GM12801 (cell line): ENCODE measurements around the gene PPP1R12C.

Experiments used
- TF ChIP-seq, protein P1 (sequence below): IDR thresholded peaks from one replicate; pipeline ENCODE4 v1.5.1; 2011; ENCODE audit warnings: control low read depth; ENCODE audit not compliant: insufficient read length; ENCODE audit errors: extremely low read depth

Gene PPP1R12C

DNA sequence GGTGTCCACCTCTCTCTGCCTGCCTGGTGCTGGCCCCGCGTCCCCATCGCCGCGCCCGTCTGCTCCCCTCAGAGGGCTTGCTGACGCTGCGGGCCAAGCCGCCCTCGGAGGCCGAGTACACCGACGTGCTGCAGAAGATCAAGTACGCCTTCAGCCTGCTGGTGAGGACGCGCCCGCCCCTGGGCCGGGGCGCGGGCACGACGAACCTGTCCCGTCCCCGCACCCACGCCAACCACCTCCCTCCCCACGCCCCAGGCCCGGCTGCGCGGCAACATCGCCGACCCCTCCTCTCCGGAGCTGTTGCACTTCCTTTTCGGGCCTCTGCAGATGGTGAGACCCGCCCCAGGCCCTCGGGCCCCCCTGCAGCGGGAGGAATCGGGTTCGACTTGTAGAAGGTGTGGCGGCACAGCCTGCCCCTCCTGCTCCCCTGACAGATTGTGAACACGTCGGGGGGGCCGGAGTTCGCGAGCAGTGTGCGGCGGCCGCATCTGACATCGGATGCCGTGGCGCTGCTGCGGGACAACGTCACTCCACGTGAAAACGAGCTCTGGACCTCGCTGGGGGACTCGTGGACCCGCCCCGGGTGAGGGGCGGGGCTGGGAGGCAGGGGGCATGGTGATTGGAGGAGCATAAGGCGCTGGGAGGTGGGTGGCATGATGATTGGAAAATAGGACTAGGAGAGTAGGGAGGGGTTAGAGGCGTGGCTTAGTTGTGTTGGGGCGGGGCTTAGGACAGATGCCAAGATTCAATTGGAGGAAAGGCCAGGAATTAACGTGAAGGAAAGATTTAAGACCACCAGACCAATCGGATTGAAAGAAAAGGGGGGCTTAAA, 35.2 kb downstream of the PPP1R12C start:
- TF ChIP-seq, protein P1, sequence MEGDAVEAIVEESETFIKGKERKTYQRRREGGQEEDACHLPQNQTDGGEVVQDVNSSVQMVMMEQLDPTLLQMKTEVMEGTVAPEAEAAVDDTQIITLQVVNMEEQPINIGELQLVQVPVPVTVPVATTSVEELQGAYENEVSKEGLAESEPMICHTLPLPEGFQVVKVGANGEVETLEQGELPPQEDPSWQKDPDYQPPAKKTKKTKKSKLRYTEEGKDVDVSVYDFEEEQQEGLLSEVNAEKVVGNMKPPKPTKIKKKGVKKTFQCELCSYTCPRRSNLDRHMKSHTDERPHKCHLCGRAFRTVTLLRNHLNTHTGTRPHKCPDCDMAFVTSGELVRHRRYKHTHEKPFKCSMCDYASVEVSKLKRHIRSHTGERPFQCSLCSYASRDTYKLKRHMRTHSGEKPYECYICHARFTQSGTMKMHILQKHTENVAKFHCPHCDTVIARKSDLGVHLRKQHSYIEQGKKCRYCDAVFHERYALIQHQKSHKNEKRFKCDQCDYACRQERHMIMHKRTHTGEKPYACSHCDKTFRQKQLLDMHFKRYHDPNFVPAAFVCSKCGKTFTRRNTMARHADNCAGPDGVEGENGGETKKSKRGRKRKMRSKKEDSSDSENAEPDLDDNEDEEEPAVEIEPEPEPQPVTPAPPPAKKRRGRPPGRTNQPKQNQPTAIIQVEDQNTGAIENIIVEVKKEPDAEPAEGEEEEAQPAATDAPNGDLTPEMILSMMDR, result no peak

DNA sequence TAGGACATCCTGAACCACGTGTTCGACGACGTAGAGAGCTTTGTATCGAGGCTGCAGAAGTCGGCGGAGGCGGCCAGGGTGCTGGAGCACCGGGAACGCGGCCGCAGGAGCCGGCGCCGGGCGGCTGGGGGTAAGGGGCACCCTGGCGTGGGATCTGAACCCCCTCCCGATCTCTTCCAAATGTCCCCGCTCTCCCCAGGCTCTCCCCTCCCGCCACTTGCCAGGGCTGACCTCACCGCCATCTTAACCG, 35.7 kb downstream of the PPP1R12C start:
- TF ChIP-seq, protein P1, result no peak

DNA sequence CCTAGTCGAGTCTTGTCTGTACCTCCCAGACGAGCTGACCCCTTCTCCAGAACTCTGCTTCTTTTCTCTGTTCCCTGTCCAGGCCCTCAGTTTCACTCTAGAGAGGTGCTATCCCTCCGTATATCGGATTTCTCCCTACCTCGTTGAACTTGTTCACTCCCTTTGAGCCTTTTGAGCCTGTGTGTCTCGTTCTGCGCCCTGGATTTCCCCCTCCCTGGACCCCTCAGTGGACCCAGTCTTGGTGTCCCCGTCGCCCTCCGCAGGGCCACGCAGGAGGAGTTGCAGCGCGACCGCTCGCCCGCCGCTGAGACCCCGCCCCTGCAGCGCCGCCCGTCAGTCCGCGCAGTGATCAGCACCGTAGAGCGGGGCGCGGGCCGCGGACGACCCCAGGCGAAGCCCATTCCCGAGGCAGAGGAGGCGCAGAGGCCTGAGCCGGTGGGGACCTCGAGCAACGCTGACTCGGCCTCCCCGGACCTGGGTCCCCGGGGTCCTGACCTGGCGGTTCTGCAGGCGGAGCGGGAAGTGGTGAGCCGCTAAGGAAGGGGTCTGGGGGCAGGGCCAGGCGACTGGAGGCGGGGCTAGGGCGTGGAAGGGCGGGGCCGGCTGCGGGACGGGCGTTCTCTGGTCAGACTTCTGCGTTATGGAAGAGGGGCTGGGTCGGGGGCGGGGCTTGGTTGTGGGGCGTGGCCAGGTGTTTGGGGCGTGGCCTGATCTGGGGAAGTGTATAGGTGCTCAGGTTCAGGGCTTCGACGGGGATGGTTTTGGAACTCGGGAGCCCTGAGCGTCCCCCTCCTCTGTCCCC, 36.3 kb downstream of the PPP1R12C start:
- TF ChIP-seq, protein P1, result no peak

DNA sequence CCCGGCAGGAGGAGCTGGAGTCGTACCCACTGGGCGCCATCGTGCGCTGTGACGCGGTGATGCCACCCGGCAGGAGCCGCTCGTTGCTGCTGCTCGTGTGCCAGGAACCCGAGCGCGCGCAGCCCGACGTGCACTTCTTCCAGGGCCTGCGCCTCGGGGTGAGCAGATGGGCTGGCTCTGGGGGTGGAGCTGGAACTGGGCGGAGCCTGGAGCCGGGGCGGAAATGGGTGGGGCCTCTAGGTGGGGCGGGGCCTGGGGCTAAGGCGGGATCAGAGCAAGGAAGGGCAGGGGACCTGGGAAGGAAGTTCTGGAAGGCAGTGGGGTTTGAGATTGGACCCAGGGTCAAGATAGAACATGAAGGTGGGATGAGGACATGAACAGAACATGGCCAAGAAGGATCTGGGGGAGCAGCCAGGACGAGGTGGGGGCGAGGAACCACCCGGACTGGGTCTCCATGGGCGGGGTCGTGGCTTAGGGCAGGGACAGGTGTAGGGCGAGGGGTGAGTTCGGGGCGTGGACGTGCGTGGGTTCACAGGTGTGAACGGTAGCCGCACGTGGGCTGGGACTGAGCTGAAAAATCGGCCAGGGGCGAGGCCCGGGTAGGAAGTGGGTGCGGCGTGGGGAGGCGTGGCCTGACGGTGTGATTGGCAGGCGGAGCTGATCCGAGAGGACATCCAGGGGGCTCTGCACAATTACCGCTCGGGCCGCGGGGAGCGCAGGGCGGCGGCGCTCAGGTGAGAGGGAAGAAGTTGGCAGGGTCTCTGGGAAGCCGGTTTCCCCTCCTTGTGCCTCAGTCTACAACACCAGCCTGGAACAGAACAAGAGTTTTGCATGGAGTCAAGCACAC, 37.1 kb downstream of the PPP1R12C start:
- TF ChIP-seq, protein P1, result no peak

DNA sequence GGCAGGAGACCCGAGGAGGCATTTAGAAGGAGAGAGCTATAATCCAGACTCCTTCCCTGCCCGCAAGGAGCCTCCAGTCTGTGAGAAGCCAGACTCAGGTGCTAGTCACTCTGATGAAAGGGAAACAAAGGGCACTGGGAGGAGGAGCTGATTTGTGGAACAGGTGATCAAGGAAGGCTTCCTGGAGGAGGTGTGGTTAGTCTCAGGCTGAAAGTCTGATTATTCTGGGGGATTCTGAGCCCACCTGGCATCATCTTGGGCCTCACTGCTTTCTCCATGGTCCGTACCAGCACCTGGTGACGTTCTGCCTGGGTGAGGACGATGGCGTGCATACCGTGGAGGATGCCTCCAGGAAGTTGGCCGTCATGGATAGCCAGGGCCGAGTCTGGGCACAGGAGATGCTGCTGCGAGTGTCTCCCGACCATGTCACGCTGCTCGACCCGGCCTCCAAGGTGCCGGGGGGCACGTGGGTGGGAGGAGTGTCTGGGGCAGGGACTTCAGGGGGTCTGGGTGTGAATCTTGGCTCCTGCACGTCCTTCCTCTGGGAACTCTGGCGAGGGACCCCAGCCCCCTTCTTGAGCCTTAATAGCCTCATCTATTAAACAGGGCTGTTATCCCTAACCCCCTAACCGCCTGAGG, 37.9 kb downstream of the PPP1R12C start:
- TF ChIP-seq, protein P1, result no peak

DNA sequence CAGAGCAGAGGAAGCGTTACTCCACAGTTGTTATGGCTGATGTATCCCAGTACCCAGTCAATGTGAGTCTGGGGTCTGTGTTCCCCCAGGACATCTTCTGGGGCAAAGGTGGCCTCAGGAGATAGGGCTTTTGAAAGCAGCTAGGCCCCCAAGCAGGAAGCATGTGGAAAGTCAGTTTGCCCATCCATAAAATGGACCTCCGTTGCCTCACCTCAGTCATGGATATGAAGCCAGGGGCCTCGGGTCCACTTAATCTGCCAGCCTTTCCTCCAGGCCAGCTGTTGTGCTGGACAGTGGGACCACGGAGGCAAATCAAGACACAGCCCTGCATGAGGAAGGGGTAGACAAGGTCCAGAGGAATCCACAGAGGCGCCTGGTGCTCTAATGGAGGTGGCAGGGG, 38.4 kb downstream of the PPP1R12C start:
- TF ChIP-seq, protein P1, result no peak

DNA sequence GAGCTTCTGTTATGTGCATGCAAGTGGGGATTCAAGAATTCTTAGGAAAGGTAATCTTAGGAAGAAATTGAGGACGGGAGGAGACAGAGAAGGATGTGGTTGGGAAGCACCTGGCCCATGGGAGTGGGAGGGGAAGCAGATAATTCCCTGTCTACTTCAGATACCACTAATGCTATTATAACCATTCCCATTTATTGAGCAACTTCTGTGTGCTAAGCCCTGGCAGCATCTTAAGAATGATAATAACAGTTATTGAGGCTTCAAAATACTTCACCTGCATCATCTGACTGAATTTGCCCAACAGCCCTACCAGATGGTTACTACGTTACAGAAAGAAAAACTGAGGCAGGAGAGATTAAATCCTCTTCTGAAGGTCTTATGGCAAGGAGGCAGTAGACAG, 40.3 kb downstream of the PPP1R12C start:
- TF ChIP-seq, protein P1, result no peak
